Choroid plexus epithelial cell (primary cell): ENCODE results near the gene MT1M.
"Not testable (repeated sequence)": the region's sequence is repeated elsewhere in the genome, so short reads cannot be mapped to it uniquely, and the experiment has no call there.

Experiments used
- DNase-seq: peaks from one replicate; pipeline ENCODE4 v3.0.0-alpha.2; 2010; ENCODE audit warnings: low read depth
- H3K4me3 ChIP-seq: 2 replicates; pipeline ENCODE4 v1.5.1; 2011; ENCODE audit warnings: low read depth, mild to moderate bottlenecking, control low read depth, low read length, moderate library complexity
- CTCF ChIP-seq: conservative IDR thresholded peaks from 2 replicates; pipeline ENCODE4 v1.5.1; 2011; ENCODE audit warnings: low read depth, mild to moderate bottlenecking, control low read depth, inconsistent platforms, low read length, moderate library complexity

Gene MT1M

GRCh38 chr16:56620339-56620897, 12.0 kb upstream of the MT1M start:
- DNase-seq: no peak
- no peak for TF ChIP-seq CTCF
- H3K4me3 ChIP-seq: no peak overlapping the region

- not testable (repeated sequence) for H3K4me3 ChIP-seq, DNase-seq
These were observed 10.6 kb upstream of the MT1M start for GRCh38 chr16:56621665-56622445.

GRCh38 chr16:56623184-56623583, 9.3 kb upstream of the MT1M start:
- not testable (repeated sequence) for H3K4me3 ChIP-seq, DNase-seq

- no peak overlapping the region for H3K4me3 ChIP-seq
- no peak for DNase-seq
- TF ChIP-seq CTCF: no peak
These were observed 8.8 kb upstream of the MT1M start for GRCh38 chr16:56623637-56624036.

- DNase-seq: peak; percentile 87
- peak within 1 kb of the TSS; percentile 72 for H3K4me3 ChIP-seq
- no peak for TF ChIP-seq CTCF
These were observed 7.1 kb upstream of the MT1M start, which contains the start of gene MT1E for GRCh38 chr16:56625140-56625942. Gene MT1E (plus strand): TSS chr16:56625781. CDS start chr16:56625852, 71 bp downstream.

- peak overlapping the region; percentile 72 for H3K4me3 ChIP-seq
- no peak for TF ChIP-seq CTCF
- DNase-seq: peak; percentile 83
These were observed 6.4 kb upstream of the MT1M start for GRCh38 chr16:56625943-56626654.

- no peak for TF ChIP-seq CTCF
- H3K4me3 ChIP-seq: peak overlapping the region; percentile 72
- DNase-seq: no peak
These were observed 5.8 kb upstream of the MT1M start for GRCh38 chr16:56626685-56627084.
